ENCODE data around the gene CIB4. TPM values are rescaled to one million over a fixed set of nuclear protein-coding genes. Genes with fewer than 3 reads are reported as not detected.

CIB4 gene
- total RNA-seq, 3 donors from 2014 or later (not counting 1 experiment from before 2014, with no cell fraction given), result not detected

DNA sequence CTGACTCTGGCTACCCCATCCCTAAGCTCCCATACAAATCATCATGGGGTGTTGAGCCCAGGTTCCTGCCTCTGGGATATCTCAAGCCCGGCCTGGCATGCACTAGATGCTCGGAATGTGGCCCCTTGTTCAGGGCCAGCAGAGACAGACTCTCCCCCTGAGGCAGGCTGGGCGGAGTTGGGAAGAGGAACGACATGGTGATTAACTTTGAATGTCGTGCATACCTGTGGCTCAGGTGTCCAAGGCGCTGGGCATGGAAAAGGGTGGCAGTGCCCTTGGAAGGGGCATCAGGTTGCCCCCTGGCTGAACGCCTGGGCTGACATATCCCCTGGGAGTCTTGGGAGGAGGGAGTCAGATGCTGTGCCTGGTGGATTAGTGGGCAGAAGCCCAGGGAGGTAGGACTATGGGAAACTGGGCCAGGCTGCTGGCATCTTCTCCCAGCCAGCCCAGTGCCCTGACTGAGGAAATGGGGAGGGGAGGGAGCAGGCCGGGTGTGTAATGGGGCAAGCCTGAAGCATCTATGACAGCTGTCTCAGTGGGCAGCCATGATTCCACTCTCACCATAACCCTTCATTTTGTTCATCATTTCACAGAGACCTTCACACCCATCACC, 105.4 kb downstream of the CIB4 start:
- no peak for DNase-seq
- no peaks in the 10 kb centered on the region for H3K9me3 ChIP-seq (ENCODE audit: control insufficient read depth, insufficient read depth, low read length)
- no peaks in the 10 kb centered on the region for H3K4me1 Mint-ChIP-seq
- no peaks in the 10 kb centered on the region for H3K36me3 Mint-ChIP-seq
- H3K9me3 Mint-ChIP-seq, result no peaks in the 10 kb centered on the region
- no peak overlapping the region for H3K4me3 Mint-ChIP-seq
- H3K27me3 ChIP-seq (ENCODE audit: control insufficient read depth, insufficient read depth, low read length), result no peaks in the 10 kb centered on the region
- ATAC-seq, result no peak
- no peak overlapping the region for H3K27ac Mint-ChIP-seq
- no peaks in the 10 kb centered on the region for H3K4me1 ChIP-seq (ENCODE audit: control insufficient read depth, insufficient read depth, low read length)
- H3K27ac ChIP-seq (ENCODE audit: low read length), result no peak overlapping the region
- H3K36me3 ChIP-seq (ENCODE audit: control insufficient read depth, insufficient read depth, low read length), result no peaks in the 10 kb centered on the region
- intact Hi-C loops (cut with micrococcal nuclease), result no loop called here
- WGBS (ENCODE audit: insufficient coverage), result 81% methylated on average over 8 of the region's 8 CpGs
- TF ChIP-seq, protein P1, sequence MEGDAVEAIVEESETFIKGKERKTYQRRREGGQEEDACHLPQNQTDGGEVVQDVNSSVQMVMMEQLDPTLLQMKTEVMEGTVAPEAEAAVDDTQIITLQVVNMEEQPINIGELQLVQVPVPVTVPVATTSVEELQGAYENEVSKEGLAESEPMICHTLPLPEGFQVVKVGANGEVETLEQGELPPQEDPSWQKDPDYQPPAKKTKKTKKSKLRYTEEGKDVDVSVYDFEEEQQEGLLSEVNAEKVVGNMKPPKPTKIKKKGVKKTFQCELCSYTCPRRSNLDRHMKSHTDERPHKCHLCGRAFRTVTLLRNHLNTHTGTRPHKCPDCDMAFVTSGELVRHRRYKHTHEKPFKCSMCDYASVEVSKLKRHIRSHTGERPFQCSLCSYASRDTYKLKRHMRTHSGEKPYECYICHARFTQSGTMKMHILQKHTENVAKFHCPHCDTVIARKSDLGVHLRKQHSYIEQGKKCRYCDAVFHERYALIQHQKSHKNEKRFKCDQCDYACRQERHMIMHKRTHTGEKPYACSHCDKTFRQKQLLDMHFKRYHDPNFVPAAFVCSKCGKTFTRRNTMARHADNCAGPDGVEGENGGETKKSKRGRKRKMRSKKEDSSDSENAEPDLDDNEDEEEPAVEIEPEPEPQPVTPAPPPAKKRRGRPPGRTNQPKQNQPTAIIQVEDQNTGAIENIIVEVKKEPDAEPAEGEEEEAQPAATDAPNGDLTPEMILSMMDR (IDR thresholded peaks at IDR 0.05), result no peak
- H3K4me3 ChIP-seq (ENCODE audit: low read length), result no peak overlapping the region
- H3K27me3 Mint-ChIP-seq (ENCODE audit: low read depth in 2 of 2), result peaks cover 0 to 5% of the 10 kb centered on the region in 2 donors

DNA sequence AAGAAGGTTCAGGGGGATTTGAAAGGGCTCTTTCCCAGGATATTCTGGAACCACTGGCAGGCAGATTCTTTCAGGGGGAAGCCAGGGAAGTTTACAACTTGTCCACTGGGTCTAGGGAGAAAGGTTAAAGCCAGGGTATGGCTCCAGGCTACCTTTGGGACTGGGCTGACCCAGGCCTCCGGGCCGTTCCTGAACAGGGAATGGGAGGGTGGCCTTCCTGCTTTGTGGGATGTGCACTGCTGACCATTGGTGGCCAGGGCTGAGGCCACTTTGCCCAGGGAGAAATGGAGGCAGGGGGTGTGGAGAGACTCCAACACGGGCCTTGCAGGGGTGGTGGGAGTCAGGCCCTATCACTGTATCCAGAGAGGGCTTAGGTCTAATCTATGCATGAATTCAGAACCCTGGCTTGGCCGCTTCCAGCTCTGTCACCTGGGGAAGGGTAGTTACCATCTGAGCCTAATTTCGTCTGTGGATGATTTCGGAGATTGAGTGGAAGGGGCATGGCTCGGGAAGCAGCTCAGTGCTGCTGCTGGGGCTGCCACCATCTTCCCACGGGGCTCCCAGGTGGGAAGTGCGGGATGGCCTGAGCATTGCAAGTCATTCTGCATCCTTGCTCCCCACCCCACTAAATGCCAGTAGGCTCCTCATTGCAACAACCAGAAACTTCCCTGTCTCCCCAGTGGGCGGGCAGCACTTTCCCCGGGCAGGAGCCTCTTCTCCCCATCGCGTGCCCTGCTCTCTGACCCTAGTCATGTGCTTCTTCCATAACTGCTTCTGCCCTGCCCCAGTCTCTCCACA, 106.1 kb downstream of the CIB4 start:
- Mint-ChIP-seq H3K27me3 (ENCODE audit: low read depth in 2 of 2) (peaks cover 0 to 7% of the 10 kb centered on the region in 2 donors), H3K9me3 (no peaks in the 10 kb centered on the region), H3K4me3 (no peak overlapping the region), H3K4me1 (no peaks in the 10 kb centered on the region), H3K36me3 (no peaks in the 10 kb centered on the region), H3K27ac (no peak overlapping the region)
- H3K9me3 ChIP-seq (ENCODE audit: control insufficient read depth, insufficient read depth, low read length), result no peaks in the 10 kb centered on the region
- no peak for ATAC-seq
- TF ChIP-seq, protein P1 (IDR thresholded peaks at IDR 0.05), result no peak
- 83% methylated on average over 13 of the region's 13 CpGs for WGBS (ENCODE audit: insufficient coverage)
- no peaks in the 10 kb centered on the region for H3K4me1 ChIP-seq (ENCODE audit: control insufficient read depth, insufficient read depth, low read length)
- intact Hi-C loops (cut with micrococcal nuclease), result no loop called here
- no peak overlapping the region for H3K4me3 ChIP-seq (ENCODE audit: low read length)
- H3K27me3 ChIP-seq (ENCODE audit: control insufficient read depth, insufficient read depth, low read length), result no peaks in the 10 kb centered on the region
- H3K27ac ChIP-seq (ENCODE audit: low read length), result no peak overlapping the region
- H3K36me3 ChIP-seq (ENCODE audit: control insufficient read depth, insufficient read depth, low read length), result no peaks in the 10 kb centered on the region
- no peak for DNase-seq

DNA sequence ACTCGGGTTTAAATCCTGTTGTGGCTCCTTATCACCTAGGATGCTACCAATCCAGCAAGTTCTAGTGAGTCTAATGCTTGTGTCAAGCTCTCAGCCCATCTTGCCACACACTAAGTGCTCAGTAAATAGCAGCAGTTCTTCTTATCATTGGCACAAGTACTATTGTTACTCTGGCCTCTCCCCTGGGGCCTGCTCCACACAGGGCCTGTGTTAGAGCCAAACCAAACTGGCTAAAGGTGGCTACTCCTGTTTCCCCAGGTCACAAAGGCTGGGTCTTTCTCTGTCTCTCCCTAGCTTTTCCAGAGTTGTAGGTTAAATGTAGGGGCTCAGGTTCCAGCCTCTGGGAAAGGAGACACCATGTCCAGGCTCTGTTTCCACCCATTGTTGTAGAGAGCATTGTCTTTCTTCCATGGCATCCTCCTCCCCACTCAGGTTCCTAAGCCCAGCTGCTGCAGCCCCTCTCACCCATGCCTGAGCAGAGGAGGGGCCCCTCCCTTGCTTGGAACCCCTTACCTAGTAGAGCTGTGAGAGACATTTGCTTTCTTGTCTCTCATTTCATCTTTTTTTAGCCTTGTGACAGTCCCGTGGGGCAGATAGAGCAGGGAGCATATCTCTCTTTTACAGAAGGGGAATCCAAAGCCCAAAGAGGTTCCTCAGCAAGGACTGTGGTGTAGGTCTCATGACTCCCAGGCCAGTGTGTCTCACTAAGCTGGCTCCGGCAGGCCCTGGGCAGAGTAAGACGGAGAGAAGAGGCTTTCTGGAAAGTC, 106.9 kb downstream of the CIB4 start:
- ATAC-seq, result no peak
- TF ChIP-seq, protein P1 (IDR thresholded peaks at IDR 0.05), result no peak
- intact Hi-C loops (cut with micrococcal nuclease), result no loop called here
- DNase-seq, result no peak
- H3K27me3 Mint-ChIP-seq (ENCODE audit: low read depth in 2 of 2), result peaks cover 0 to 7% of the 10 kb centered on the region in 2 donors
- H3K9me3 ChIP-seq (ENCODE audit: control insufficient read depth, insufficient read depth, low read length), result no peaks in the 10 kb centered on the region
- no peak overlapping the region for H3K27ac Mint-ChIP-seq
- H3K4me1 Mint-ChIP-seq, result no peaks in the 10 kb centered on the region
- H3K4me3 Mint-ChIP-seq, result no peak overlapping the region
- H3K4me1 ChIP-seq (ENCODE audit: control insufficient read depth, insufficient read depth, low read length), result no peaks in the 10 kb centered on the region
- H3K27me3 ChIP-seq (ENCODE audit: control insufficient read depth, insufficient read depth, low read length), result no peaks in the 10 kb centered on the region
- H3K27ac ChIP-seq (ENCODE audit: low read length), result no peak overlapping the region
- no peaks in the 10 kb centered on the region for H3K36me3 ChIP-seq (ENCODE audit: control insufficient read depth, insufficient read depth, low read length)
- H3K36me3 Mint-ChIP-seq, result no peaks in the 10 kb centered on the region
- no peak overlapping the region for H3K4me3 ChIP-seq (ENCODE audit: low read length)
- H3K9me3 Mint-ChIP-seq, result no peaks in the 10 kb centered on the region
- 74% methylated on average over 4 of the region's 4 CpGs for WGBS (ENCODE audit: insufficient coverage)

Measured in natural killer cell (primary cell).